Measurements from ENCODE around the gene KIF13A. TPM values are rescaled to one million over a fixed set of nuclear protein-coding genes. Genes with fewer than 3 reads are reported as not detected.

Gene KIF13A
- total and polyA plus RNA-seq, 2 experiments from 2014 or later = 8.4 to 28.2 TPM

- no peak for ATAC-seq
- H3K36me3 Mint-ChIP-seq (ENCODE audit: low read depth) = peaks cover 17% of the 10 kb centered on the region
These were observed 85.9 kb downstream of the KIF13A start for GRCh38 chr6:17901493-17901892.

More at GRCh38 chr6:17901493-17901892, 85.9 kb downstream of the KIF13A start:
- DNase-seq (ENCODE audit: low spot score) = no peak
- Histone ChIP-seq H2AFZ (no peak overlapping the region), H3K27ac (ENCODE audit: low read depth) (no peak overlapping the region), H3K4me2 (no peak overlapping the region), H3K9me2 (ENCODE audit: insufficient read depth) (no peaks in the 10 kb centered on the region), H4K20me1 (replicated peaks; ENCODE audit: insufficient read depth) (no peaks in the 10 kb centered on the region), H3K4me3 (no peak overlapping the region), H3K79me2 (replicated peaks; ENCODE audit: insufficient read depth) (peaks cover 59% of the 10 kb centered on the region), H3K4me1 (ENCODE audit: insufficient read depth) (peaks cover 15% of the 10 kb centered on the region), H3K36me3 (ENCODE audit: insufficient read depth) (peaks cover 2% of the 10 kb centered on the region; the same call in 1 of the 2 replicates), H3K27me3 (ENCODE audit: insufficient read depth) (no peaks in the 10 kb centered on the region), H3F3A (replicated peaks; ENCODE audit: low read depth) (no peaks in the 10 kb centered on the region)
- TF ChIP-seq ZNF462 (CRISPR knock-in tag; IDR thresholded peaks at IDR 0.05) (no peak), CTCF (conservative IDR thresholded peaks at IDR 0.05; ENCODE audit: low read depth in 2 of 2) (no peak), EZH2phosphoT487 (IDR thresholded peaks at IDR 0.05; ENCODE audit: unreplicated experiment) (no peak), REST (IDR thresholded peaks at IDR 0.05; ENCODE audit: unreplicated experiment) (no peak), EZH2 (IDR thresholded peaks at IDR 0.05; ENCODE audit: low read depth, unreplicated experiment) (no peak), ETS1 (IDR thresholded peaks at IDR 0.05) (no peak), ZNF331 (CRISPR knock-in tag; IDR thresholded peaks at IDR 0.05; ENCODE audit: low read depth) (no peak)
- Mint-ChIP-seq H3K9me3 (peaks cover 9% of the 10 kb centered on the region; the same call in 2 of the 3 replicates), H3K27ac (no peak overlapping the region), H3K4me1 (peaks cover 14% of the 10 kb centered on the region), H3K4me3 (no peak overlapping the region), H3K27me3 (ENCODE audit: insufficient read depth, low read depth, poor library complexity) (no peaks in the 10 kb centered on the region)

All from GM23338 (cell line).